ENCODE measurements around the gene RPL41.

The RPL41 gene

GRCh38 chr12:56157201-56158028 is 41.0 kb downstream of the RPL41 start:
- peak; percentile 84 for DNase-seq

- peak; percentile 95 for DNase-seq
Measured at GRCh38 chr12:56158029-56158925, 41.8 kb downstream of the RPL41 start, which contains the start of gene MYL6. Gene MYL6 (plus strand): TSS chr12:56158359. CDS start chr12:56158402, 43 bp downstream.

- peak; percentile 73 for DNase-seq
Measured at GRCh38 chr12:56158926-56159461, 42.6 kb downstream of the RPL41 start.

- no peak for DNase-seq
Measured at GRCh38 chr12:56159482-56160192, 43.2 kb downstream of the RPL41 start.

GRCh38 chr12:56160193-56160763 is 43.8 kb downstream of the RPL41 start:
- peak; percentile 87 for DNase-seq

GRCh38 chr12:56160894-56161689 is 44.7 kb downstream of the RPL41 start:
- DNase-seq, result no peak

- no peak for DNase-seq
Measured at GRCh38 chr12:56161690-56162351, 45.4 kb downstream of the RPL41 start.

GRCh38 chr12:56162468-56163290 is 46.2 kb downstream of the RPL41 start:
- no peak for DNase-seq

GRCh38 chr12:56163533-56164344 is 47.3 kb downstream of the RPL41 start:
- DNase-seq, result no peak

- no peak for DNase-seq
Measured at GRCh38 chr12:56164345-56164729, 47.9 kb downstream of the RPL41 start.

GRCh38 chr12:56165369-56165768 is 48.9 kb downstream of the RPL41 start:
- no peak for DNase-seq

Measured in activated effector memory CD4-positive, alpha-beta T cell treated with anti-CD3 and anti-CD28 coated beads, Interleukin-2, amount 50 U/mL, for 16 hours (primary cell).